Hindlimb muscle (tissue), 1 donor: Measurements from ENCODE around the gene NHSL1. TPM values are rescaled to one million over a fixed set of nuclear protein-coding genes. Genes with fewer than 3 reads are reported as not detected.

Experiments used
- DNase-seq: peaks from one replicate; pipeline ENCODE4 v3.0.0-alpha.2; 2013
- polyA plus RNA-seq: library from polyadenylated mRNA; unstranded; fragments of 120-200 nt; gene quantifications from one replicate; pipeline ENCODE4 v1.2.1, GENCODE V29; 2013; ENCODE audit not compliant: insufficient read length

The NHSL1 gene
- polyA plus RNA-seq, 1 donor, result 37.3 TPM

DNA sequence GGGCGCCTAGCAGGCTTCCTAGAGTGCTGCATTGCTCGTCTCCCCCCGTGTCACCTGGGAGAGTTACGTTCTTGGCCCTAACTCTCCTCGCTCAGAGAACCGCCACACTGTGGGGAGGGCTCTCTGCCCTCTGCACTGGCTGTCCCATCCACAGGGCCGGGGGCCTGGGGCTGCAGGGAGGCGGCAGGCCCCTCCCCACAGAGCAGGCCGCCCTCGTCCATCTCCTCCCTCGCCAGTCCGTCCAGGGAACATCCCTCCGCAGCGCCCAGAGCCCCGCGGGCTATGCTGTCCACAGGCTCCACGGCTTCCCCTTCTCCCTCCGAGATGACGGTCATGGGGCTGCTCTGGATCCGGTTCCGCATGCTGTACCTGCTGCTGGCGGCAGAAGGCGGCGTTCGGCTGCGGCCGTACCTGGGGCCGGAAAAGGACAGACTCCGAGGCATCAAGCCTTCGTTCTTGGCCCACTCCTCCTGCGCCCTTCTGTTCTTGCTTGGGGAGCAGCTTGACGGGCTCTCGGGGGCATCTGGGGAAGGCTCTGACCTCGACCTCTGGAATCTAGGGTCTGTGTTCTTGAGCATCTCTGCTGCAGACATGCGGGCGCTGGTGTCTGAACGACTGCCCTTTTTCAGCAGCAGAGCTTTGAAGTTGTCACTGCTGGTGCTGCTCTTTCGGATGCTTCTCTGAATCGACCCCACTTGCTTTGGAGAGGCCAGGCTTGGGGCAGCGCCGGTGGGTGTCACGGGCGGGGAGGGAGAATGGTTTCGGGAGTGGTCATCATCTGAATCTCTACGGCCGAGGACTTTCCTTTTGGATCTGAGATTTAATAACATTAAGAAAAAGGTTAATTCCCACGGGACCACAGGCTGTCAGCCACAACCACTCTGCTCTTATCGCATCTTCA is 75.0 kb downstream of the NHSL1 start:
- no peak for DNase-seq

GRCh38 chr6:138422861-138423260 is 76.4 kb downstream of the NHSL1 start:
- DNase-seq, result no peak

DNA sequence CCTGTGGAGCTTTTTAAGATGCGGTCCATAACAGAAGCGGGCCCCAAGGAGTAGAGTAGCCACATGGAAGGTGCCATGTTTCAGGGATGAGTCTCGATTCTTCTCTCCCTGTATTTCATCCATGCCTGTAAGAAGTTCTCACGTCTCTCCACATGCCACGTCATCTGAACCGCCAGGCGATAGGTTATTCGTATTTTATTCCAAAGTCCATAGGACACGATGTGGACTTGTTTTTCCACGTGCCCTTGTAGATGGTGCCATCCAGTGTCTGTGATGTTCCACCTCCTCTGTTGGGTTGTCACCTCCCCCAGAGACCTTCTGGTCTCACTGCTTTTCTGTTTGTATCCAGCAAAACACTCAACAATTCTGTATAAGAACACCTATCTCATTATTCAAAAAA is 77.7 kb downstream of the NHSL1 start:
- DNase-seq, result no peak

- no peak for DNase-seq
Measured at GRCh38 chr6:138421089-138421488, 78.2 kb downstream of the NHSL1 start.

DNA sequence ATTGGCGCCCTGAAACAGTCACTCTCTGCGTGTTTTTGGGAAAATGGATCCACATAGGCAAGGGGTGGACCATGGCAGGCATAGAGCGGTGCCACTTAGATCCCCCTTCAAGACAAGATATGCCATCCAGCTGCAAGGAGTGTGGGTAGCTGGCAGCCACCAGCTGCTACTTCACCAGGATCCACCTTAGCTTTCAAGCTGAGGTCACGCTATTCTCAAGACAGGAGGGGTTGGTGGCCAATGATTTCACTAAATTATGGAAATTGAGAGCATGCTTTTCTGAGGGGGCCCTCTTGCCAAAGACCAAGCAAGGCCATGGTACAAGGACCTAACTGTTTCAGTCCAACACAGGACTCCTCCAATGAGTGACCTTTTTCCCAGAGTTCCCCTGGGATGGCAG is 78.9 kb downstream of the NHSL1 start:
- DNase-seq, result no peak

GRCh38 chr6:138419766-138420165 is 79.5 kb downstream of the NHSL1 start:
- DNase-seq, result no peak

- no peak for DNase-seq
Measured at GRCh38 chr6:138418118-138418742, 81.1 kb downstream of the NHSL1 start.

- no peak for DNase-seq
Measured at GRCh38 chr6:138417493-138418117, 81.7 kb downstream of the NHSL1 start.

DNA sequence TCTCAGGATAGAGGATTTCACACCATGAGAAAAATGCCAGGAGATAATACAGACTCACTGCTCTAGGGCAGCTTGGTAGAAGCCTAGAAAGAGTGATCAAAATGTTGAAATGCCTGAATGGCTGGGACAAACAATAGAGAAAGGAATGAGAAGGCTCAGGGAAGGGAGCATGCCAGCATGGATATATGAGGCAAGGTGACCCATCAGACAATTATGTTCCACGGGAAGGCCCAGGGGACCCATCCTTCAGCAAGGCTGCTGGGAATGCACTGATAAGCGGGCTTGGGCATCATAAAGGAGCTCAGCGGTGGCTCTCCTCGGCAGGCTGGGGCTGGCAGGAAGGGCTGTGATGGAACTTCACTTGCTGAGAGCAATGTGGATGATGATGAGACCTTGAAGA is 83.1 kb downstream of the NHSL1 start:
- no peak for DNase-seq

DNA sequence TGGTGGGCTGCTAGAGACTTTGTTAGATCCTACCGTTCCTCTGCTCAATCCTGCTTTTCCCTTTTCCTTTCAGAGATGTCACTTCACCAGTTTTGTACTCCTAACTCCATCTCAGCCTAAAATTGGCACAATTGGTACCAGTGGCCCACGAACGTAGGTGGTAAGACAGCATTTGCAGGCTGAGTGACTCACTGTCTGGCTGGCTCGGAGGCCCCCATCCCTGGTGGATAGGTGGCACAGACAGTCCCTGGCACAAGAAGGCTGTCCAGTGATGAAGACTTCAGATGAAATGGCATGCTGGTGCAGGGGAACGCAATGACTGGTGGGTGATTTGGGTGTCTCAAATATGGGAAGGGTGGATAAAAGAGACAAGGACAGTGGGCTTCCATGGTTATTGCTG is 84.2 kb downstream of the NHSL1 start:
- DNase-seq, result no peak

DNA sequence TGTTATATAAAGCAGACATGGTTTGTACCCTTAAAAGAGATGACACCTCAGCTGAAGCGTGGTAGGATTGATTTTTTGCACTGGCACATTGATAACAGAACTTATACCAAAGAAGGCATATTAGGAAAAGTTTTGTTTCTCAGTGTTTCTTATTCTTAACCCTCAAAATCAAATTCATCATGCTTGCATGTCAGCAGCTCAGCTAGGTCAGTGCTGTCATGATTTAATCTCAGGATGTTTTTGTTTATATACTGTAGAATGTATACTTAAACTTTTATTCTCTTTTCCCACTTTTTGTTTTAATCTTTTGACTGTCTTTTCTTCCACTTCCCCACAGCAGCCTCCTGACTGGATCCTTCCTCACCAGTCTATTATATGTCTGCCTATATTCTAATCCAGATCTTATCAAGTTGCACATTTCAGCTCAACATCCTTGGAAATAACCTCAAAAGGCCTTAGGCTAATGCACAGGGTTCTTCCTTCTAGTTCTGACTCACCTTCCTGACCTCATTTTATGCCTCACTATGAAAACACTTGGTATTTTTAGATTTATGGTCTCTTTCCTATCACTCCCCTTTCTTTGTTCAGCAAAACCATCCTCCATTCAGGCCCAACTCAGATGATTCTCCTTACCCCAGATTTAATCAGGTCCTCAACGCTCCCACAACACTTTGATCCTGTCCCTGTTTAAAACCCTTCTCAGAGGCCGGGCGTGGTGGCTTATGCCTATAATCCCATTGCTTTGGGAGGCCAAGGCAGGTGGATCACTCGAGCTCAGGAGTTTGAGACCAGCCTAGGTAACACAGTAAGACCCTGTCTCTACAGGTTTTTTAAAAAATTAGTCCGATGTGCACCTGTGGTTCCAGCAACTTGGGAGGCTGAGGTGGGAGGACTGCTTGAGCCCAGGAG is 88.1 kb downstream of the NHSL1 start:
- no peak for DNase-seq

- no peak for DNase-seq
Measured at GRCh38 chr6:138410048-138410735, 89.1 kb downstream of the NHSL1 start.

DNA sequence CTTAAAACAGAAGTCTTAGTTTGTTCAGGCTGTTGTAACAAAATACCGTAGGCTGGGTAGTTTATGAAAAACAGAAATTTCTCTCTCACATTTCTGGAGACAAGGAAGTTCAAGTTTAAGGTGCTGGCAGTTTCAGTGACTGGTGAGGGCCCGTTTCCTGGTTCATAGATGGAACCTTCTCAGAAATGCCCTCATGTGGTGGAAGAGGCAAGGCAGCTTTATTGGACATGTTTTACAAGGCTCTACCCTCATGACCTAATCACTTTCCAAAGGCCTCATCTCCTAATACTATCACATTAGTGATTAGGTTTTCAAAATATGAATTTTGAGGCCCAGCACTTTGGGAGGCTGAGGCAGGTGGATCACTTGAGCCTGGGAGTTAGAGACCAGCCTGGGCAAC is 92.9 kb downstream of the NHSL1 start:
- no peak for DNase-seq

- DNase-seq, result no peak
Measured at GRCh38 chr6:138405816-138406413, 93.4 kb downstream of the NHSL1 start.

DNA sequence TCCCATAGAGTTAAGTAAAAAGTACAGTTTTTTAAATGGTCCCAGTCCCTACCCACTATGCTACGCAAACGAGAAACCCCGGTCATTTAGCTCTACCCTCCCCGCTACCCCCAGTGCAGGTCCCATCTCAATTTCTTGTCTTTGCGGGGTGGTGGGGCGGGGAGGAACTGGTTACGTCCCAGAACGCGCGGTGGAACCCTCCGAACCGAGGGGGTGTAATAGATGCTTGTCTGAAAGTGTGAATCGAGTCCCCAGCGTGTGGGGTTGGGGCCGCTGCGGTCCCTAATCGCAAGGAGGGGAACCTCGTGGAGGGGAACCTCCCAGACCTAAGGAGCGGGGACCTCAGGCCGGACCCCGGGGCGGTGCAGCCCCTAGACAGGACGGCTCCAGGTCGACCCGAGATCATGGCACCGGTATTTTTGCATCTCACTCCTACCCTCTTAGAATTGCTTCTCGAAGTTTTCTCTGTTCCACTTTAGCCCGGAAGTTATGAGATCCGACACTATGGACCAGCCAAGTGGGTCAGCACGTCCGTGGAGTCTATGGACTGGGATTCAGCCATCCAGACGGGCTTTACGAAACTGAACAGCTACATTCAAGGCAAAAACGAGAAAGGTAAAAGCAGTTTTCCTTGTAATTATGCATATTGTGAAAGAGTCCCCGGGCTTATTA is 94.5 kb downstream of the NHSL1 start:
- DNase-seq, result no peak

DNA sequence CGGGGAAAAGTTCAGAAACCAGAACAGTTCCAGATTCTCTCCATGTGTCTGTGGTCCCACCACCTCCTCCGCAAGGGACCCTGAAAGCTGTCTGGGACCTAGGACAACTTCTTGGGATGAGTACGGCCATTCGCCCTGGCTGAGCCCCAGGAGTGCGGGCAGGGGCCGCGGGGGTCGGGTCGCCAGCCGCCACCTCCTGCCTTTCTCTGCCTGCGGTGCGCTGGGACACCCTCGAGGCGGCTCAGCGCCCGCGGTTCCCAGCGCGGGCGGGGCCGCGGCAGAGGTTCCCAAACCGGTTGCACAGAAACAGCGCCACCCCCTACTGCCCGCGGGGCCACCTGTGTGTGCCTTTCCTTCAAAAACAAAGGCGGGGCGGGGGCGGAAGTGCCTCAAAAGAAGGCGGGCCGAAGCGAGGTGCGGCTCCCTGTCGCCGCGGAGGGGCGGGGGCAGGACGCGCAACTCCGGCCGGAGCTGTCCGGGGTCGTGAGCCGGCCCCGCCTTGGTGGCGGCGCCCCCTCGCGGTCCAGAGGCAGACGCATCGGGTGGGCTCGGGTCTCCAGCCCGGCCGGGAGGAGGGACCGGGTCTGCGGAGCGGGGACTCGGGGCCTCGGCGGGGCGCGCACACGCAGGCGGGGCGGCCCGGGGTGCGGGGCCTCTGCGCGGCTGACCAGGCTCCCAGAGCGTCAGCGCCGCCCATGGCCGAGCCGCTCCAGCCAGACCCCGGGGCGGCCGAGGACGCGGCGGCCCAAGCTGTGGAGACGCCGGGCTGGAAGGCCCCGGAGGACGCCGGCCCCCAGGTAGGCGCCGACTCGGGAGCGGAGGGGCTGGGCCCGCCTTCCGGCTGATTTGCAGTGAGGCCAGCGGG is 95.3 kb downstream of the NHSL1 start, which contains the start of gene HEBP2:
Gene HEBP2, plus strand, starts transcription at position 423 of the 865 bp plus-strand sequence. Its CDS starts 273 bp downstream, at position 696.
- DNase-seq, result peak; percentile 84

- peak; percentile 27 for DNase-seq
Measured at GRCh38 chr6:138403324-138403800, 95.9 kb downstream of the NHSL1 start.

DNA sequence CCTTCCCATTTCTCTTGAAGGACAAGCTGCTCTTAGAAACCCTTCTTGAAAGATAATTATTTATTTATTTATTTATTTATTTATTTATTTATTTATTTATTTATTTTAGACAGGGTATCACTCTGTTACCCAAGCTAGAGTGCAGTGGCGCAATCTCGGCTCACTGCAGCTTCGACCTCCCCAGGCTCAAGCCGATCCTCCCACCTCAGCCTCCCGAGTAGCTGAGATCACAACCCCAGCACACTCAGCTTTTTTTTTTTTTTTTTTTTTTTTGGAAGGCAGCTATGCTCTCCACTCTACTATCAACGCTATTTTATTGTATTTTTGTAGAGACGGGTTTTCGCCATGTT is 96.5 kb downstream of the NHSL1 start:
- no peak for DNase-seq

DNA sequence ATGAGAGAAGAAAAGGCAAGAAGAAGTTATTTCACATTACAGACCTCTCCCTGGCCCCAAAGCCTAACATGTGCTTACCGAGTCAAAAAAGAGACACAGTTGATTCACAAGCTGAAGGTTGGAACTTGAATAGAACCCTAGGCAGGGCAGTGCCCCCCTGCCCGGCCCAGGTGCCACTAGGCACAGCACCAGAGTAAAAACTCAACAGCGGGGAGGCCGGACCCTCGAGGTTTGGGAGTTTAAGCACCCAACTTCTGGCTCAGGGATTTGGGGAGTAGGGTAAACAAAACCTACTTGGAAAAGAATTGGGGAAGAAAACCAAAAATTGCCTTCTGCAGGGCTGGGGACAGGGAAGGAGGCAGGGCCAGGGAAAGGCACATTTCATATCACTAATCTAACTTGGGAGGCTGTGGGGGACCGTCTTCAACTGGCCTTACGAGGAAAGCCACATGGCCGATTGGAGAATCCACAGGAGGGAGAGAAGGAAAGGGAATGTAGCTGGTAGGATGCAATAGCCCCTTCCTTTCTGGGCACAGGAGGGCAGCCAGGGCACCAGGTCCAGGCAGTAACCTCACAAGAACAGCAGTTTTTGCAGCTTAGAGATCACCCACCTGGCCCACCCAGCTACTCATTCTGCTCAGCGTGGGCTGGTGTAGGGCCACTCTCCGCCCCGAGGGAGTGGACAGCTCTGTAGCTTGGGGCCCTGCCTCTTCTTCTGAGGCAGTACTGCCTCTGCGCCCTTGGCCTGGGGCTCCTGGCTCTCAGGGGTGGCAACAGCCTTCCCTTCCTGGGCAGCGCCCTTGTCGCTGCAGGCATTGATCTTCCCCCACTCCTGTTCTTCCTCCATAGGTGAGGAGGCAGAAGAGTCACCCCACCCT is 97.1 kb downstream of the NHSL1 start:
- no peak for DNase-seq
